Caco-2 (cell line): Measurements from ENCODE around the gene ATP6V0D1. TPM values are rescaled to one million over a fixed set of nuclear protein-coding genes. Genes with fewer than 3 reads are reported as not detected.
A peak's percentile ranks its signal among the peaks of the same experiment; 100 is the strongest.

ENCODE experiments used
- BruUV-seq: library from RNA; stranded (reverse); fragments of 400-500 nt; replicated peaks from 2 replicates; lab custom pipeline; 2021; lab: Mats Ljungman, UMichigan
- CTCF ChIA-PET: fragments of 300-600 bp; sonication (Branson Sonifier 250); formaldehyde crosslinking; loops from one replicate; lab custom pipeline; 2022; ENCODE audit warnings: antibody characterized with exemption; lab: Charles Lee
- POLR2A ChIA-PET: fragments of 300-600 bp; sonication (Branson Sonifier 250); formaldehyde crosslinking; loops from one replicate; lab custom pipeline; 2022; ENCODE audit warnings: antibody characterized with exemption; lab: Charles Lee
- DNase-seq, 2 experiments: peaks; one replicate each; pipeline versions ENCODE4 v3.0.0 to v3.0.0-alpha.2; 2020 to 2022
- H3K27me3 ChIP-seq: replicated peaks from 2 replicates; pipeline ENCODE4 v1.6.0; 2011; ENCODE audit warnings: low read length; ENCODE audit not compliant: control insufficient read depth, insufficient read depth
- H3K36me3 ChIP-seq: 2 replicates; pipeline ENCODE4 v1.5.1; 2011; ENCODE audit warnings: low read length; ENCODE audit not compliant: control insufficient read depth, insufficient read depth
- H3K4me1 ChIP-seq: fragments of 250-450 bp; sonication (Bioruptor Pico); 2 replicates; pipeline ENCODE4 v1.5.1; 2020; ENCODE audit warnings: mild to moderate bottlenecking
- H3K4me3 ChIP-seq: 2 replicates; pipeline ENCODE4 v1.5.1; 2011; ENCODE audit warnings: low read depth, mild to moderate bottlenecking, control low read depth, low read length
- H3K9me3 ChIP-seq: fragments of 250-450 bp; sonication (Bioruptor Pico); 2 replicates; pipeline ENCODE4 v1.5.1; 2020; ENCODE audit warnings: mild to moderate bottlenecking, moderate library complexity
- H3K27ac Mint-ChIP-seq: one replicate; pipeline ENCODE4 v1.8.0; 2022; ENCODE audit warnings: mixed read lengths; ENCODE audit not compliant: unreplicated experiment
- H3K27me3 Mint-ChIP-seq: one replicate; pipeline ENCODE4 v1.8.0; 2022; ENCODE audit warnings: mixed read lengths; ENCODE audit not compliant: insufficient read depth, unreplicated experiment
- H3K36me3 Mint-ChIP-seq: one replicate; pipeline ENCODE4 v1.8.0; 2022; ENCODE audit warnings: mild to moderate bottlenecking, mixed read lengths; ENCODE audit not compliant: insufficient read depth, unreplicated experiment
- H3K4me1 Mint-ChIP-seq: one replicate; pipeline ENCODE4 v1.8.0; 2022; ENCODE audit warnings: low read depth, mixed read lengths; ENCODE audit not compliant: unreplicated experiment
- H3K4me3 Mint-ChIP-seq: one replicate; pipeline ENCODE4 v1.8.0; 2022; ENCODE audit warnings: mild to moderate bottlenecking, moderate library complexity, mixed read lengths; ENCODE audit not compliant: unreplicated experiment
- H3K9me3 Mint-ChIP-seq: one replicate; pipeline ENCODE4 v1.8.0; 2022; ENCODE audit warnings: mixed read lengths; ENCODE audit not compliant: unreplicated experiment
- CTCF ChIP-seq, 2 experiments: fragments of 200-600 bp in 1 of 2; IDR thresholded peaks; 1 replicate in 1 of 2; 2 replicates in 1 of 2; pipeline versions ENCODE4 v1.5.1 to v1.8.0; 2011 to 2022; ENCODE audit warnings: antibody characterized with exemption in 1 of 2, control low read depth in 1 of 2, inconsistent platforms in 1 of 2, low read depth in 1 of 2, low read length in 1 of 2, mild to moderate bottlenecking in 1 of 2, moderate library complexity in 1 of 2; ENCODE audit not compliant: insufficient read depth in 1 of 2, severe bottlenecking in 1 of 2, unreplicated experiment in 1 of 2
- intact Hi-C: fragments of 100-400 bp; cut with micrococcal nuclease; formaldehyde crosslinking; loops from one replicate; pipeline ENCODE4 v1.10.0; 2022; ENCODE audit not compliant: unreplicated experiment
- total RNA-seq: library from RNA; stranded (reverse); gene quantifications from 2 replicates; pipeline ENCODE4 v1.2.3, GENCODE V29; 2022

The ATP6V0D1 gene
- total RNA-seq, 1 experiment from 2014 or later: 110 TPM

DNA sequence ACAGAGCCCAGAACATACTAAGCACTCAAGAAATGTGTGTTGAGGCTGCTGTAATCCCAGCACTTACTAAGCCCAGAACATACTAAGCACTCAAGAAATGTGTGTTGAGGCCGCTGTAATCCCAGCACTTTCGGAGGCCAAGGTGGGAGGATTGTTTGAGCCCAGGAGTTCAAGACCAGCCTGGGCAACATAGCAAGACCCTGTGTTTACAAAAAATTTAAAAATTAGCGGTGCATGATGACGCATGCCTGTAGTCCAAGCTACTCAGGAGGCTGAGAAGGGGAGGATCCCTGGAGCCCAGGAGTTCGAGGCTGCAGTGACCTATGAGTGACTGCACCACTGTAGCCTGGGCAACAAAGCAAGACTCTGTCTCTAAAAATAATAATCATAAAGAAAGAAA, 57.9 kb downstream of the ATP6V0D1 start:
- no peaks in the 10 kb centered on the region for H3K27me3 ChIP-seq
- Mint-ChIP-seq H3K9me3 (no peaks in the 10 kb centered on the region), H3K27ac (peak overlapping the region; percentile 14), H3K27me3 (no peaks in the 10 kb centered on the region), H3K4me3 (no peak overlapping the region), H3K36me3 (peaks cover 5% of the 10 kb centered on the region), H3K4me1 (peaks cover 24% of the 10 kb centered on the region)
- ChIA-PET CTCF (no interaction called here), POLR2A (no interaction called here)
- DNase-seq: no peak
- no TSS peak for BruUV-seq
- peaks cover 33% of the 10 kb centered on the region for H3K4me1 ChIP-seq
- no peak for TF ChIP-seq CTCF (IDR thresholded peaks at IDR 0.05; ENCODE audit: insufficient read depth in 1 of 2, low read depth in 1 of 2, low read length in 1 of 2, severe bottlenecking in 1 of 2, unreplicated experiment in 1 of 2)
- no peaks in the 10 kb centered on the region for H3K36me3 ChIP-seq
- H3K9me3 ChIP-seq: no peaks in the 10 kb centered on the region
- H3K4me3 ChIP-seq: no peak overlapping the region
- intact Hi-C loops: no loop called here

- Histone ChIP-seq H3K36me3 (no peaks in the 10 kb centered on the region), H3K4me3 (no peak overlapping the region), H3K4me1 (peaks cover 46% of the 10 kb centered on the region), H3K9me3 (no peaks in the 10 kb centered on the region), H3K27me3 (no peaks in the 10 kb centered on the region)
- Mint-ChIP-seq H3K36me3 (no peaks in the 10 kb centered on the region), H3K9me3 (no peaks in the 10 kb centered on the region), H3K4me3 (no peak overlapping the region), H3K4me1 (peaks cover 26% of the 10 kb centered on the region), H3K27me3 (no peaks in the 10 kb centered on the region), H3K27ac (no peak overlapping the region)
- CTCF ChIA-PET: interaction anchor here (0.7 to 1.1 kb wide), 2 partner anchors 15 to 228 kb away, joined by 3 to 4 read pairs; no protein-coding TSS in a partner anchor
- POLR2A ChIA-PET: interaction anchor here (0.6 kb wide), 1 partner anchor 15 kb away, joined by 5 read pairs; no protein-coding TSS in a partner anchor
- TF ChIP-seq CTCF (IDR thresholded peaks at IDR 0.05; ENCODE audit: insufficient read depth in 1 of 2, low read depth in 1 of 2, low read length in 1 of 2, severe bottlenecking in 1 of 2, unreplicated experiment in 1 of 2): no peak
- DNase-seq: no peak
- BruUV-seq: no TSS peak
- intact Hi-C loops: no loop called here
These were observed 59.9 kb downstream of the ATP6V0D1 start for GRCh38 chr16:67421030-67421429.

GRCh38 chr16:67419931-67420330, 61.0 kb downstream of the ATP6V0D1 start:
- Mint-ChIP-seq H3K4me1 (peaks cover 26% of the 10 kb centered on the region), H3K27me3 (no peaks in the 10 kb centered on the region), H3K27ac (peak overlapping the region; percentile 8), H3K36me3 (no peaks in the 10 kb centered on the region), H3K9me3 (no peaks in the 10 kb centered on the region), H3K4me3 (no peak overlapping the region)
- ChIA-PET CTCF (interaction anchor here (0.7 to 1.0 kb wide), 3 partner anchors 8 to 552 kb away, joined by 3 to 5 read pairs (median 4); partner anchors contain the start of gene HSD11B2), POLR2A (no interaction called here)
- Histone ChIP-seq H3K36me3 (no peaks in the 10 kb centered on the region), H3K4me1 (peaks cover 46% of the 10 kb centered on the region), H3K27me3 (no peaks in the 10 kb centered on the region), H3K9me3 (no peaks in the 10 kb centered on the region), H3K4me3 (no peak overlapping the region)
- intact Hi-C loops: no loop called here
- TF ChIP-seq CTCF (IDR thresholded peaks at IDR 0.05; ENCODE audit: insufficient read depth in 1 of 2, low read depth in 1 of 2, low read length in 1 of 2, severe bottlenecking in 1 of 2, unreplicated experiment in 1 of 2): no peak
- peak in 1 of 2 experiments; percentile 36 for DNase-seq
- BruUV-seq: no TSS peak
